ENCODE data around the gene CLIC5. TPM values are rescaled to one million over a fixed set of nuclear protein-coding genes. Genes with fewer than 3 reads are reported as not detected.

The CLIC5 gene
- polyA plus RNA-seq, 1 donor (not counting 4 experiments of a cell fraction or from before 2014, with no cell fraction given), result 0.09 TPM

DNA sequence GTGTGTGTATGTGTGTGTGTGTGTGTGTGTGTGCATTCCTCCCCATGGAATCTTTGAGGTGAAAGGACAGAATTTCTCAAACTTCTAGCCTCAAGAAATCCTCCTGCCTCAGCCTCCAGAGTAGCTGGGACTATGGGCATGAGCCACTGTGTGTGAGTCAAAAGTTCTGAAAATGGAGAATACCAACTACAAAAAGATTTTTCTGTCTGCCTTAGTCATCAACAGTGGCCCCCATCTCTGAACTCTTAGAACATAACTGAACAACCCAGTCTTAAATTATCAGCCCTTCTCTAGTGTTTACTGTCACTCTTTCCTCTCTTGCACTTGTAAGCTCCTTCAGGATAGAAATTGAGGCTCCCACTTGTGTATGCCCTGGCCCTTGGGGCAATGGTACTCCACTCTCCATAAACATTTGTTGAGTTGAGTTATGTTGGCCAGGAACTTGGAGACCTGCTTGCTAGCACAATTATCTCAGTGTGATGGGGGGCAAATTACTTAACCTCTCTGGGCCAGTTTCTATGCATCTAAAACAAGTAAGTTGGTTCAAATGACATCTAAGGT is 35.3 kb upstream of the CLIC5 start:
- no peak for DNase-seq (ENCODE audit: low read depth, low spot score)
- Histone ChIP-seq H3K36me3 (ENCODE audit: control insufficient read depth in 2 of 2, extremely low read depth in 1 of 2, insufficient read depth in 2 of 2, low read length in 2 of 2) (no peaks in the 10 kb centered on the region), H2AFZ (ENCODE audit: control insufficient read depth, low read length) (no peak overlapping the region), H3K27ac (ENCODE audit: control insufficient read depth, insufficient read depth, low read length) (no peak overlapping the region), H3K9ac (ENCODE audit: control insufficient read depth, extremely low read depth, insufficient read depth, low read length) (no peak overlapping the region), H3K79me2 (ENCODE audit: control insufficient read depth, insufficient read depth, low read length) (no peaks in the 10 kb centered on the region), H4K20me1 (ENCODE audit: control insufficient read depth, extremely low read depth, insufficient read depth, low read length) (no peaks in the 10 kb centered on the region), H3K27me3 (ENCODE audit: control insufficient read depth, extremely low read depth, insufficient read depth, low read length) (no peaks in the 10 kb centered on the region), H3K4me1 (ENCODE audit: control insufficient read depth, extremely low read depth, insufficient read depth, low read length) (no peaks in the 10 kb centered on the region), H3K4me2 (ENCODE audit: control insufficient read depth, extremely low read depth, insufficient read depth, low read depth, low read length) (no peak overlapping the region), H3K9me1 (ENCODE audit: control insufficient read depth, extremely low read depth, insufficient read depth, low read length) (no peaks in the 10 kb centered on the region), H3K9me3 (ENCODE audit: control insufficient read depth, low read depth, low read length) (no peaks in the 10 kb centered on the region), H3K4me3 (ENCODE audit: control insufficient read depth in 2 of 3, extremely low read depth in 1 of 3, insufficient read depth in 2 of 3, low read depth in 1 of 3, low read length in 3 of 3) (no peak overlapping the region)
- dilution Hi-C loops (cut with MboI; ENCODE audit: extremely low pct_ligation_motif_present, low sequenced_read_pairs), result no loop called here
- TF ChIP-seq EZH2 (IDR thresholded peaks at IDR 0.05; ENCODE audit: low read length), result no peak
- TF ChIP-seq, protein P1, sequence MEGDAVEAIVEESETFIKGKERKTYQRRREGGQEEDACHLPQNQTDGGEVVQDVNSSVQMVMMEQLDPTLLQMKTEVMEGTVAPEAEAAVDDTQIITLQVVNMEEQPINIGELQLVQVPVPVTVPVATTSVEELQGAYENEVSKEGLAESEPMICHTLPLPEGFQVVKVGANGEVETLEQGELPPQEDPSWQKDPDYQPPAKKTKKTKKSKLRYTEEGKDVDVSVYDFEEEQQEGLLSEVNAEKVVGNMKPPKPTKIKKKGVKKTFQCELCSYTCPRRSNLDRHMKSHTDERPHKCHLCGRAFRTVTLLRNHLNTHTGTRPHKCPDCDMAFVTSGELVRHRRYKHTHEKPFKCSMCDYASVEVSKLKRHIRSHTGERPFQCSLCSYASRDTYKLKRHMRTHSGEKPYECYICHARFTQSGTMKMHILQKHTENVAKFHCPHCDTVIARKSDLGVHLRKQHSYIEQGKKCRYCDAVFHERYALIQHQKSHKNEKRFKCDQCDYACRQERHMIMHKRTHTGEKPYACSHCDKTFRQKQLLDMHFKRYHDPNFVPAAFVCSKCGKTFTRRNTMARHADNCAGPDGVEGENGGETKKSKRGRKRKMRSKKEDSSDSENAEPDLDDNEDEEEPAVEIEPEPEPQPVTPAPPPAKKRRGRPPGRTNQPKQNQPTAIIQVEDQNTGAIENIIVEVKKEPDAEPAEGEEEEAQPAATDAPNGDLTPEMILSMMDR (optimal IDR thresholded peaks at IDR 0.05 in 1 of 3, IDR thresholded peaks at IDR 0.05 in 1 of 3, conservative IDR thresholded peaks at IDR 0.05 in 1 of 3; ENCODE audit: extremely low read depth in 1 of 3, insufficient read depth in 2 of 3, low read length in 3 of 3), result no peak
- FAIRE-seq, result no peak

DNA sequence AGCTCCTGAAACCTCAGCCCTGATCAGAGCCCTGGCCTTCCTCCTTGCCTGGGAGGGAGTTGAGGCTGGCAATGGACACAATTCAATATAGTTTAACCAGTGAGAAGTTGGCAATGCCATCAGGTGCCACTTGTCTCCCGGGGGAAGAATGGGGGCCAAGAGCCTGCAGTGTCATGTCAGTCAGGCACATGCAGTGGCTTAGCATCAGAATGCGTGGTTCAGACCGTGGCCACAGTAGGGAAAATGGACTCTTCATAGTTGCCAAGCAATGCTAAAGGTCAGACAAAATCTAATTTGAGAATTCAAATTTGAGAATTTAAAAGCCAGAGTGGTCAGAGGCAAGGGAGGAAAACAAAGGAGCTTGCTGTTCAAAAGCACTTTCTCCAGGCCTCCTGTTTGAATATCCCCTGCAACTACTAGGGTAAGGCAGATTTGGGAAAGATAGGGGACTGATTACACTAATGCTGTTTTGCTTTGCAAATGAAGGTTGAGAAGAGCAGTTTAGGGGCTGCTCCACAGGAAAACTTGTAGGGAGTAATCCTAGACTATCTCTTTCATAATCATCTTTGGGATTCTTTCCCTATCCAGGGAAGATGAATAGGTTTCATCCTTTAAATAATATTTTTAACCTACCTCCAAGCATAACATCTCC is 33.1 kb upstream of the CLIC5 start:
- TF ChIP-seq, protein P1 (optimal IDR thresholded peaks at IDR 0.05 in 1 of 3, IDR thresholded peaks at IDR 0.05 in 1 of 3, conservative IDR thresholded peaks at IDR 0.05 in 1 of 3; ENCODE audit: extremely low read depth in 1 of 3, insufficient read depth in 2 of 3, low read length in 3 of 3), result no peak
- TF ChIP-seq EZH2 (IDR thresholded peaks at IDR 0.05; ENCODE audit: low read length), result no peak
- dilution Hi-C loops (cut with MboI; ENCODE audit: extremely low pct_ligation_motif_present, low sequenced_read_pairs), result no loop called here
- no peak for DNase-seq (ENCODE audit: low read depth, low spot score)
- H3K27me3 ChIP-seq (ENCODE audit: control insufficient read depth, extremely low read depth, insufficient read depth, low read length), result no peaks in the 10 kb centered on the region
- H2AFZ ChIP-seq (ENCODE audit: control insufficient read depth, low read length), result no peak overlapping the region
- H3K4me2 ChIP-seq (ENCODE audit: control insufficient read depth, extremely low read depth, insufficient read depth, low read depth, low read length), result no peak overlapping the region
- no peaks in the 10 kb centered on the region for H3K9me1 ChIP-seq (ENCODE audit: control insufficient read depth, extremely low read depth, insufficient read depth, low read length)
- peaks cover 5% of the 10 kb centered on the region for H3K4me1 ChIP-seq (ENCODE audit: control insufficient read depth, extremely low read depth, insufficient read depth, low read length)
- no peaks in the 10 kb centered on the region for H3K79me2 ChIP-seq (ENCODE audit: control insufficient read depth, insufficient read depth, low read length)
- no peaks in the 10 kb centered on the region for H3K9me3 ChIP-seq (ENCODE audit: control insufficient read depth, low read depth, low read length)
- no peaks in the 10 kb centered on the region for H4K20me1 ChIP-seq (ENCODE audit: control insufficient read depth, extremely low read depth, insufficient read depth, low read length)
- no peak overlapping the region for H3K4me3 ChIP-seq (ENCODE audit: control insufficient read depth in 2 of 3, extremely low read depth in 1 of 3, insufficient read depth in 2 of 3, low read depth in 1 of 3, low read length in 3 of 3)
- H3K9ac ChIP-seq (ENCODE audit: control insufficient read depth, extremely low read depth, insufficient read depth, low read length), result no peak overlapping the region
- no peak overlapping the region for H3K27ac ChIP-seq (ENCODE audit: control insufficient read depth, insufficient read depth, low read length)
- H3K36me3 ChIP-seq (ENCODE audit: control insufficient read depth in 2 of 2, extremely low read depth in 1 of 2, insufficient read depth in 2 of 2, low read length in 2 of 2), result no peaks in the 10 kb centered on the region
- no peak for FAIRE-seq
